HL-60 (cell line): Measurements from ENCODE around the gene ZFP57.

Source experiments
- POLR2AphosphoS5 ChIP-seq: IDR thresholded peaks from 2 replicates; pipeline ENCODE4 v1.6.1; 2012; ENCODE audit warnings: low read depth
- SPI1 ChIP-seq: IDR thresholded peaks from 2 replicates; pipeline ENCODE4 v1.6.1; 2012; ENCODE audit warnings: low read depth, mild to moderate bottlenecking, borderline replicate concordance
- TF ChIP-seq, protein P1 (sequence below): IDR thresholded peaks from one replicate; pipeline ENCODE4 v1.5.1; 2011; ENCODE audit warnings: low read length, control low read depth, inconsistent platforms; ENCODE audit not compliant: insufficient read depth
- TF ChIP-seq, protein P2 (sequence below): IDR thresholded peaks from 2 replicates; pipeline ENCODE4 v1.6.1; 2012; ENCODE audit warnings: low read depth; ENCODE audit not compliant: insufficient replicate concordance

DNA sequence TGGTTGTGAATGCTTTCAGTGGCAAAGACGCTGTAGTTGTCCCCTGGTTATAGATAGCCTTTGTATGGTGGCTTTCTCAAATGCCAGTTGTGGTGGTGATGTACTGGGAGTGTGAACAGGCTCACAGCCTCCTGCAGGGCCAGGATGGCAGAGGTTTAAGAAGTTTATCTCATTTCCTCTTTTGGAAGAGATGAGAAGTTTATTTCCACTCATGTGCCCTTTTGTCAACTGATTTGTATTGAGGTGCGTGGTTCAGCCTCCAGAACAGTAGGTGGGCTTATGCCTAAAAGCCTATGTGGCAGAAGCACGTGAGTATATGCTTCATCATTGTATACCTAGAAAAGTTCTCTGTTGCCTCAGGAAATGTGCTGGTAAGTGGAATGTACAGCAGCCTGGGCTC, 13.7 kb upstream of the ZFP57 start:
- TF ChIP-seq, protein P1, sequence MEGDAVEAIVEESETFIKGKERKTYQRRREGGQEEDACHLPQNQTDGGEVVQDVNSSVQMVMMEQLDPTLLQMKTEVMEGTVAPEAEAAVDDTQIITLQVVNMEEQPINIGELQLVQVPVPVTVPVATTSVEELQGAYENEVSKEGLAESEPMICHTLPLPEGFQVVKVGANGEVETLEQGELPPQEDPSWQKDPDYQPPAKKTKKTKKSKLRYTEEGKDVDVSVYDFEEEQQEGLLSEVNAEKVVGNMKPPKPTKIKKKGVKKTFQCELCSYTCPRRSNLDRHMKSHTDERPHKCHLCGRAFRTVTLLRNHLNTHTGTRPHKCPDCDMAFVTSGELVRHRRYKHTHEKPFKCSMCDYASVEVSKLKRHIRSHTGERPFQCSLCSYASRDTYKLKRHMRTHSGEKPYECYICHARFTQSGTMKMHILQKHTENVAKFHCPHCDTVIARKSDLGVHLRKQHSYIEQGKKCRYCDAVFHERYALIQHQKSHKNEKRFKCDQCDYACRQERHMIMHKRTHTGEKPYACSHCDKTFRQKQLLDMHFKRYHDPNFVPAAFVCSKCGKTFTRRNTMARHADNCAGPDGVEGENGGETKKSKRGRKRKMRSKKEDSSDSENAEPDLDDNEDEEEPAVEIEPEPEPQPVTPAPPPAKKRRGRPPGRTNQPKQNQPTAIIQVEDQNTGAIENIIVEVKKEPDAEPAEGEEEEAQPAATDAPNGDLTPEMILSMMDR: no peak
- TF ChIP-seq POLR2AphosphoS5 (no peak), SPI1 (no peak)
- TF ChIP-seq, protein P2, sequence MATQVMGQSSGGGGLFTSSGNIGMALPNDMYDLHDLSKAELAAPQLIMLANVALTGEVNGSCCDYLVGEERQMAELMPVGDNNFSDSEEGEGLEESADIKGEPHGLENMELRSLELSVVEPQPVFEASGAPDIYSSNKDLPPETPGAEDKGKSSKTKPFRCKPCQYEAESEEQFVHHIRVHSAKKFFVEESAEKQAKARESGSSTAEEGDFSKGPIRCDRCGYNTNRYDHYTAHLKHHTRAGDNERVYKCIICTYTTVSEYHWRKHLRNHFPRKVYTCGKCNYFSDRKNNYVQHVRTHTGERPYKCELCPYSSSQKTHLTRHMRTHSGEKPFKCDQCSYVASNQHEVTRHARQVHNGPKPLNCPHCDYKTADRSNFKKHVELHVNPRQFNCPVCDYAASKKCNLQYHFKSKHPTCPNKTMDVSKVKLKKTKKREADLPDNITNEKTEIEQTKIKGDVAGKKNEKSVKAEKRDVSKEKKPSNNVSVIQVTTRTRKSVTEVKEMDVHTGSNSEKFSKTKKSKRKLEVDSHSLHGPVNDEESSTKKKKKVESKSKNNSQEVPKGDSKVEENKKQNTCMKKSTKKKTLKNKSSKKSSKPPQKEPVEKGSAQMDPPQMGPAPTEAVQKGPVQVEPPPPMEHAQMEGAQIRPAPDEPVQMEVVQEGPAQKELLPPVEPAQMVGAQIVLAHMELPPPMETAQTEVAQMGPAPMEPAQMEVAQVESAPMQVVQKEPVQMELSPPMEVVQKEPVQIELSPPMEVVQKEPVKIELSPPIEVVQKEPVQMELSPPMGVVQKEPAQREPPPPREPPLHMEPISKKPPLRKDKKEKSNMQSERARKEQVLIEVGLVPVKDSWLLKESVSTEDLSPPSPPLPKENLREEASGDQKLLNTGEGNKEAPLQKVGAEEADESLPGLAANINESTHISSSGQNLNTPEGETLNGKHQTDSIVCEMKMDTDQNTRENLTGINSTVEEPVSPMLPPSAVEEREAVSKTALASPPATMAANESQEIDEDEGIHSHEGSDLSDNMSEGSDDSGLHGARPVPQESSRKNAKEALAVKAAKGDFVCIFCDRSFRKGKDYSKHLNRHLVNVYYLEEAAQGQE: no peak
